Activated CD8-positive, alpha-beta memory T cell treated with anti-CD3 and anti-CD28 coated beads, Interleukin-2, amount 50 U/mL, for 4 hours (primary cell): ENCODE data around the gene CUBN.

Experiments used
- DNase-seq: peaks from one replicate; pipeline ENCODE4 v3.0.0-alpha.2; 2020

CUBN gene

DNA sequence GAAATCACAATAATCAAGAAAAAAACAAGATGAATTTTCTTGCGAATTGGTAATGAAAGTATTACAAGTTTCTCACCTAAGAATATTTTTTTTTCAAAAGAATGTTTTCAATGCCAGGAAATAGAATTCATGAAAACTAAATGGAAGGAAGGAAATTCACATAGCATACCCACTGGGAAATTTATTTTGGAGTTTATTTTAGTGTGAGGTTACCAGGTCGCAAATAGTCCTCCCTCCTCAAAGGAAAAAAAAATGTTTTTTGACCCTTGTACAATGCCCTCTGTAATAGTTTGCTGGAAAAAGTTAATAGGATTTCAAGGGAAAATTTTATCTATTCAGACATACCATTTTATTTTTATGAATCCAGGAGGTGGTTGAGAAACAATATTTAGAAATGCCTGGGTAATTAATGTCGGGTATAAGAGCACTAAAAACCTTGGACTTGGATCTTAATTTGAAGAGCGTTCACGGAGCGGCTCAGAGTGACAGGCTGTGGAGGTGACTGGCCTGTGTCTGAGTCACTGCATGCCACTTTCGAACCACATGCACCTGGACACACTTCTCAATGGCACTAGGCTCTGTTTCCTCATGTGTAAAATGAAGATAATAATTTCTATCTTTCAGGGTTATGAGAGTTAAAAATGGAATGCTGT, 28.2 kb downstream of the CUBN start:
- no peak for DNase-seq

- no peak for DNase-seq
Measured at GRCh38 chr10:17100586-17100985, 29.0 kb downstream of the CUBN start.

DNA sequence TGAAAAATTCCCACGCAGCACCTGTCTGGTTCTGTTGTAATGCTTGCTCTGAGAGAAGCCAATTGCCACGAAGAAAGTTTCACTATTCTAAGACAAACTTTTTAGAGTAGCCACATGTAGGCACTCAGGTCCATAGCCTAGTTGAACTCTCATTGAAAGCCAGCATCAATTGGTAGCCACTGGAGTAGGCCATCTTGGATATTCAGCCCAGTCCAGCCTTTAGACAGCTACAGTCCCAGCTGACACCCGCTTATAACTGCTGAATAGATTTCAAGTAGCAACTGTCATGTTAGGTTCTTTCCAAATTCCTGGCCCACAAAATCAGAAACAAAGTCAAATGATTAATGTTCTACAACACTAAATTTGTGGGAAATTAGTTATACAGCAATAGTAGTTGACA, 31.6 kb downstream of the CUBN start:
- no peak for DNase-seq

DNA sequence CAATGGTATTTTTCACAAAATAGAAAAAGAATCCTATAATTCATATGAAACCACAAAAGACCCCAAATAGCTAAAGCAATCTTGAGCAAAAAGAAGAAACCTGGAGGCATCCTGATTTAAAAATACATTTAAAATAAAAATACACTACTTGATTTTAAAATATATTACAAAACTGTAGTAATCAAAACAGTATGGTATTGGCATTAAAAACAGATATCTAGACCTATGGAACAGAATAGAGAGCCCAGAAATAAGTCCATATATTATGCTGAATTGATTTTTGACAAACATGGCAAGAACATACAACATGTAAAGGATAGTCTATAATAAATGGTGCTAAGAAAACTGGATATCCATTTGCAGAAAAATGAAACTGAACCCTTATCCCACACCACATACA, 34.8 kb downstream of the CUBN start:
- DNase-seq: no peak

GRCh38 chr10:17092986-17093803, 36.4 kb downstream of the CUBN start:
- no peak for DNase-seq

GRCh38 chr10:17092216-17092944, 37.2 kb downstream of the CUBN start:
- DNase-seq: no peak

- no peak for DNase-seq
Measured at GRCh38 chr10:17088118-17088806, 41.3 kb downstream of the CUBN start.

- DNase-seq: no peak
Measured at GRCh38 chr10:17086865-17087367, 42.7 kb downstream of the CUBN start.

GRCh38 chr10:17085011-17085725, 44.4 kb downstream of the CUBN start:
- no peak for DNase-seq

- no peak for DNase-seq
Measured at GRCh38 chr10:17084258-17084657, 45.4 kb downstream of the CUBN start.

DNA sequence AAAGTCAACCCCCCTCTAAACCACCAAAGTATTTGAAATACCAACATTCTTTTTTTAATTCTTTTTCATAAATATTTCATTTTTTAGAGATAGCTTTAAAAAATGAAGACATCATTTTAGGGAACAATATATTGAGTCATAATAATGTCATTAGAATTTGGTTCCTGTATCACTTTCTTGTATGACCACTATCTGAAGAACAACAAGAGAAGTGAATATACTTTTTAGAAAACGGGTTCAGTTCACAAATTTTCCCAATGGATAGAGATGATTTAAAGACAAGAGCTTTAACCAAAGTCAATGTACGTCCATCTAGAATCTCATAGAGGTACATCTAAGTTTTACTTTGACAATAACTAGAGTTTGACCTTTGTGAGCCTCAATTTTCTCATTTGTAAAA, 48.2 kb downstream of the CUBN start:
- no peak for DNase-seq

- no peak for DNase-seq
Measured at GRCh38 chr10:17077890-17078289, 51.7 kb downstream of the CUBN start.

- no peak for DNase-seq
Measured at GRCh38 chr10:17077346-17077781, 52.2 kb downstream of the CUBN start.

- DNase-seq: no peak
Measured at GRCh38 chr10:17076626-17077345, 52.8 kb downstream of the CUBN start.

- no peak for DNase-seq
Measured at GRCh38 chr10:17075533-17076359, 53.9 kb downstream of the CUBN start.

GRCh38 chr10:17074541-17074847, 55.1 kb downstream of the CUBN start:
- DNase-seq: no peak

DNA sequence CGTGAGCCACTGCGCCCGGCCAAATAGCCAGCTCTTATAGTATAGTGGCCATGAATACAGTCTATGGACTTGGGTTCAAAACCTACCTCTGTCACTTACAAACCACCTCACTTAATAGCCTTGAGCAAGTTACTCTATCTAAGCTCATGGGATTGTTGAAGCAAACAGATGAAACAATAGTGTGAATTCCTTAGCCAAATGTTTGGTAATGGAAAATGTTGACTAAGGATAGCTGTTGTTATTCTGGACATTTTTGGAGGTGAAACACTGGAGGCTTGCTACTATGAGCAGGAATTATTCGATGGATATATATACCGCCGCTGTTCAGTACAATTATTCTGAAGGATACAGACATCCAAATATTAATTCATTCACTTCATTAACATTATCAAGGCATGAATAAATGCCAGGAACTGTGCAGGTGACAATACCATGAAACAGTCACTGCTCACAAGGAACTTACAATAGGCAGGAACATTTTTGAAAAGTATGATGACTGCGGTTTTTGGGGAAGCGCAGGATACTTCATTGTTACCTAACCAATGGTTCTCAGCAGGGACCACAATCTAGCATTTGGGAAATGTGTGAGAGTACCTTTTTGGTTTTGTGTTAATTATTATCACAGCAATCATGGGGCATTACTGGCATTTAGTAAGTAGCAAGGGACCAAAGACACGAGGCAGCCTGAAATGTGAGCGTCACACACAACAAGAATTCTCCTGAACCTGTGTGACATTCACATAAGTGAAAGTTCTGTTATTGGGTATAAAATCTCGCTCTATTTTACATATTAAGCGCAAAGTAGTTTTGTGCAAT, 55.7 kb downstream of the CUBN start:
- no peak for DNase-seq

GRCh38 chr10:17068953-17069352, 60.7 kb downstream of the CUBN start:
- DNase-seq: no peak

DNA sequence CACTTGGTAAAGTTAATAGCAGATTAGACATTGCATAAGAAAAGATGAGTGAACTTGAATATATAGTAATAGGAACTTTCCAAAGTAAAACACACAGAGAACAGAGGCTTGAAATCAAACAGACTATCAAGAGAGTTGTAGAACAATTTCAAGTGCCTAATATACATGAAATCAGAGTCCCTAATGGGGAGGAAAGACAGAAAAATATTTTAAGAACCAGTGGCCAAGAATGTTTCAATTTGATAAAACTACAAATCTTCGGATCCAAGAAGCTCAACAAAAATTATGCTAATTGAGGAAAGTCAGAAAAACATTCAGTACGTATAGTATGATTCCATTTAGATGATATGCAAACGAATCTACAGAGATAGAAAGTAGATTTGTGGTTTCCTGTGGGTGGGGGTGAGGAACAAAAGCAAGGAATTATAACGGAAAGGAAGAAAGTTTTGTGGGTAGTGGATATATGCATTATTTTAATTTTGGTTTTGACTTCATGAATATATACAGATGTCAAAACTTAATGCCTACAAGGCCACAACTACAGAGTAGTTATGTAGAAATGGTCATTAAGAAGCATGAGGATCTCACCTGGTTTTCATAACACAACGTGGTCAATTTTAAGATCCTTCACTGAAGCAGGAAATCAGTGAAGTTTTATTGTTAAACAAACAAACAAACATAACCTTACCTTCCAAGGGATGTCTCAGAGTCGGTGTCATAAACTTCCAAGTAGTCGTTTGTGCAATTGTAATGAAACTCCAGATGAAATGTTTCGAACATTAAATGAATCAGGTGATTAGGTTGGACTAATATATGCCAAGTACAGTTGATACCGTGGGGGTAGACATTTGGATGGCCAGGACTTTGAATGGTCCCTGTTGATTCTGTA, 62.0 kb downstream of the CUBN start:
- DNase-seq: no peak
